CD4-positive, alpha-beta T cell treated with Interleukin-15 for 4 hours (primary cell): ENCODE measurements around the gene TCP11.

Experiments used
- DNase-seq: peaks from one replicate; pipeline ENCODE4 v3.0.0-alpha.2; 2020; ENCODE audit warnings: low spot score

TCP11 gene

GRCh38 chr6:35173044-35173426 lies 31.9 kb upstream of the TCP11 start:
- DNase-seq, result no peak

GRCh38 chr6:35170891-35171290 lies 29.8 kb upstream of the TCP11 start:
- no peak for DNase-seq

- DNase-seq, result no peak
Observed at GRCh38 chr6:35170166-35170565, 29.0 kb upstream of the TCP11 start.

GRCh38 chr6:35168461-35168861 lies 27.3 kb upstream of the TCP11 start:
- no peak for DNase-seq

- DNase-seq, result no peak
Observed at GRCh38 chr6:35167505-35167904, 26.4 kb upstream of the TCP11 start.

GRCh38 chr6:35166520-35166919 lies 25.4 kb upstream of the TCP11 start:
- DNase-seq, result no peak

GRCh38 chr6:35166116-35166515 lies 25.0 kb upstream of the TCP11 start:
- no peak for DNase-seq

GRCh38 chr6:35165630-35166071 lies 24.5 kb upstream of the TCP11 start:
- DNase-seq, result no peak

- no peak for DNase-seq
Observed at GRCh38 chr6:35164868-35165267, 23.7 kb upstream of the TCP11 start.

- DNase-seq, result no peak
Observed at GRCh38 chr6:35164277-35164676, 23.1 kb upstream of the TCP11 start.

- no peak for DNase-seq
Observed at GRCh38 chr6:35163836-35164235, 22.7 kb upstream of the TCP11 start.

GRCh38 chr6:35161776-35162607 lies 20.9 kb upstream of the TCP11 start:
- DNase-seq, result no peak

- no peak for DNase-seq
Observed at GRCh38 chr6:35161266-35161665, 20.1 kb upstream of the TCP11 start.

GRCh38 chr6:35160642-35161041 lies 19.5 kb upstream of the TCP11 start:
- DNase-seq, result no peak

- no peak for DNase-seq
Observed at GRCh38 chr6:35158520-35158919, 17.4 kb upstream of the TCP11 start.

GRCh38 chr6:35154947-35155346 lies 13.8 kb upstream of the TCP11 start:
- DNase-seq, result no peak

GRCh38 chr6:35154262-35154661 lies 13.1 kb upstream of the TCP11 start:
- no peak for DNase-seq

- no peak for DNase-seq
Observed at GRCh38 chr6:35152067-35152707, 11.0 kb upstream of the TCP11 start.

GRCh38 chr6:35151466-35151865 lies 10.3 kb upstream of the TCP11 start:
- no peak for DNase-seq

- no peak for DNase-seq
Observed at GRCh38 chr6:35149891-35150566, 8.9 kb upstream of the TCP11 start.

- DNase-seq, result no peak
Observed at GRCh38 chr6:35148167-35148741, 7.1 kb upstream of the TCP11 start.

GRCh38 chr6:35147486-35147885 lies 6.3 kb upstream of the TCP11 start:
- no peak for DNase-seq

GRCh38 chr6:35147026-35147425 lies 5.9 kb upstream of the TCP11 start:
- no peak for DNase-seq
